HS-5 (cell line): ENCODE results near the gene RFC3.
"Not testable (repeated sequence)": the region's sequence is repeated elsewhere in the genome, so short reads cannot be mapped to it uniquely, and the experiment has no call there.

Source experiments
- DNase-seq: peaks from one replicate; pipeline ENCODE4 v3.0.0-alpha.2; 2012; ENCODE audit warnings: low read depth

Gene RFC3, protein sequence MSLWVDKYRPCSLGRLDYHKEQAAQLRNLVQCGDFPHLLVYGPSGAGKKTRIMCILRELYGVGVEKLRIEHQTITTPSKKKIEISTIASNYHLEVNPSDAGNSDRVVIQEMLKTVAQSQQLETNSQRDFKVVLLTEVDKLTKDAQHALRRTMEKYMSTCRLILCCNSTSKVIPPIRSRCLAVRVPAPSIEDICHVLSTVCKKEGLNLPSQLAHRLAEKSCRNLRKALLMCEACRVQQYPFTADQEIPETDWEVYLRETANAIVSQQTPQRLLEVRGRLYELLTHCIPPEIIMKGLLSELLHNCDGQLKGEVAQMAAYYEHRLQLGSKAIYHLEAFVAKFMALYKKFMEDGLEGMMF

DNA sequence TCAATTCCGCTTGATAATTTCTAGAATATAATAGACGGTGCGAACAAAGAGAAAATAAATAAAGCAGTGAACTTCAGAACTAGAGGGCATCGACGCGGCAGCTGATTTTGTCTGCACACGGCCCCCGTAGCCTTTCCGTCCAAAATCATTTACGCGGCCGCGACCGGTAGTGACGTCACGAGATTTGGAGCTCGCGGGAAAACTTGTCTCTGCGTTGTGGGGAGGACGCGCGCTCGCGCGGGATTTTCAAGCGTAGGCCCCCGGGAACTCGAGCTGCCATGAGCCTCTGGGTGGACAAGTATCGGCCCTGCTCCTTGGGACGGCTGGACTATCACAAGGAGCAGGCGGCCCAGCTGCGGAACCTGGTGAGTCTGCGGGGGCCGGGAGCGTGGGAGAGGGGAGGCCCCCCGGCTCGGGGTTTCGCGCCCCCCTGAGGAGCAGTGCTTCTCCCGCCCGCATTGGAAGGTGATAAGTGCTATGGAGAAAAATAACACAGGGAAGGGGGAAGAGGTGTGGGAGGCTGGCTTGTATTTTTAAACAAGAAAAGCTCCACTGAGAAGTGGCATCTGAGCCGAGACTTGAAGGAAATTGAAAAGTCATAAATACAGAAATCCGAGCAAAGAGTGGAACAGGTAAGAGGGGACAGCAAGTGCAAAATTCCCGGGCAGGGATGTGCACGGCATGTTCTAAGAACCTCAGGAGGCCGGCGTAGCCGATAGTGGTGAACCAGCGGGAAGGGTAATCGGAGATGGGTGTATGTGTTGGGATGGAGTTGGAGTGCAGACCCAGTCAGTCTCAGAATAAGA is at the start of gene RFC3:
TSS of gene RFC3 (plus strand) at position 249 of the 806 bp plus-strand sequence. CDS start at position 279, 30 bp downstream.
- peak; percentile 47 for DNase-seq

GRCh38 chr13:33771296-33771695 is 46.7 kb upstream of the RFC3 start:
- no peak for DNase-seq

- DNase-seq = no peak
These were observed 44.0 kb upstream of the RFC3 start for GRCh38 chr13:33773790-33774462.

DNA sequence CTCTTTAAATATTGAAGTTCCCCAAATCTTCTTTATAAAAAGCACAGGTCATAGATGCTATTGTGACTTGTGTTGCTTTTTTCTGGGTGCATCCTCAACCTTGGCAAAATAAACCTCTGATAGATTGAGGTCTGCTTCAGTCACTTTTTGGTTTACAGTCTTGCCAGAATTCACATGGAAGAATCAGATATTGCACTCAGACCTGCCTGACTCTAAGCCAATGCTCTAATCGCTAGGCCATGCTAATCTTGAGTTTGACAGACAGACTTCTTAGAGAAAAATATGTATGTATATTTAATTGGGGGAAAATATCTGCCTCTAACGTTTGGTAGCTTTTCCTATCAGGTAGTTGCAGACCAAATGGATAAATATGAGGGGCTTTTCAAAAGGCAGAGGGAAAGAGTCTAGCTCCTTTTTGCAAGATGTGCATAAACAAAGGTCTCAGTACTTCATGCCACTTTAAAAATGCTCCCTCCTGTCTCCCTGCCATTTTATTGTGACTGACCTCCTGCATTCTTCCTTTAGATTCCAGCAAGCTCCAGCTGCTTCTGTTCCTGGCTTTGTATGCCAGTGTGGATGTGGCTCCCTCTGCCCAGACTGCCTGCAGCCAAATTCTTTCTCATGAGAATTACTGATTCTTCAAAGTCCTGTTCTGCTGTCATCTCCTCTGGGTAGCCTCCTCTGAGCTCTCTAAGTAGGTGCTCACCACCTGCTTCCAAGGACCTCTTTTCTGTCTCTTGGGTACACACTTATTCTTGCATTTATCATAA is 42.4 kb upstream of the RFC3 start:
- no peak for DNase-seq

- no peak for DNase-seq
These were observed 41.6 kb upstream of the RFC3 start for GRCh38 chr13:33776239-33776881.

DNA sequence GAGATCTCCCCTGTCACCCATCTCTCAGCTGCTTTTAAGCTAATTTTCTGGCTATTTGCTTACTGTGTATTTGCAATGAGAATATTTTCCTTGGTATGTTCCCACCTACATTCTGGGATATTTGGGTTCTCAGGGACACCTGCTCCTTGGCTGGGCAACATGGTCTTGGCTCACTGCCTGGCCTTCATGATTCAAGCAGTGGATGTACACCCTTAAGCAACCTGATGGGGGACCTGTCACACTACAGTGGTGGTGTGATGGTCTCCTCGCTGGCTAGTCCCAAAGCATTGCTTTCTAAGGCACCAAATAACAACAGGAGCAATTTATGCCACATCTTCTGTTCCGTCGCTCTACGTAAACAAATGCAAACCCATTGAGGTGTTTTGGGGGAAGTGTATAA is 35.3 kb upstream of the RFC3 start:
- DNase-seq = no peak

DNA sequence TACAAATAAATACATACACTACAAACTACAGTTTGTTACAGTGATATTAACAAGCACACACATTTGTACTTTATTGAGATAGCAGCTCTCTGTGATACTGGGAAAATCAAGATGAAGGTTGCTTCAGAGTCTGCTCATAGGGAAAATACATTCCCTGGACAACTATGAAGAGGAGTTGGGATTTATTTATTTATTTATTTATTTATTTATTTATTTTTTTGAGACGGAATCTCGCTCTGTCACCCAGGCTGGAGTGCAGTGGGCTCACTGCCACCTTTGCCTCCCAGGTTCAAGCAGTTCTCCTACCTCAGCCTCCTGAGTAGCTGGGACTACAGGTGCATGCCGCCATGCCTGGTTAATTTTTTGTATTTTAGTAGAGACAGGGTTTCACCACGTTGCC is 34.7 kb upstream of the RFC3 start:
- DNase-seq = not testable (repeated sequence)

DNA sequence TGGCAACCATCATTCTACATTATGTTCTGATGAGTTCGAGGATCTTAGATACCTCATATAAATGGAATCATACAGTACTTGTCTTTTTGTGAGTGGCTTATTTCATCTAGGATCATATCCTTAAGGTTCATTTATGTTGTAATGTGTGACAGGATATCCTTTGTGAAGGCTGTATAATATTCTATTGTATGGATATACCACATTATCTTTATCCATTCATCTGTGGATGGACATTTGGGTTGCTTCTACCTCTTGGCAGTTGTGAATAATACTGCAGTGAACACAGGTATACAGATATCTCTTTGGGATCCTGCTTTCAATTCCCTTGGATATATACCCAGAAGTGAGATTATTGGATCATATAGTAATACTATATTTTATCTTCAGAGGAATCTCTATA is 33.2 kb upstream of the RFC3 start:
- DNase-seq = no peak

GRCh38 chr13:33785384-33785783 is 32.6 kb upstream of the RFC3 start:
- DNase-seq = no peak

DNA sequence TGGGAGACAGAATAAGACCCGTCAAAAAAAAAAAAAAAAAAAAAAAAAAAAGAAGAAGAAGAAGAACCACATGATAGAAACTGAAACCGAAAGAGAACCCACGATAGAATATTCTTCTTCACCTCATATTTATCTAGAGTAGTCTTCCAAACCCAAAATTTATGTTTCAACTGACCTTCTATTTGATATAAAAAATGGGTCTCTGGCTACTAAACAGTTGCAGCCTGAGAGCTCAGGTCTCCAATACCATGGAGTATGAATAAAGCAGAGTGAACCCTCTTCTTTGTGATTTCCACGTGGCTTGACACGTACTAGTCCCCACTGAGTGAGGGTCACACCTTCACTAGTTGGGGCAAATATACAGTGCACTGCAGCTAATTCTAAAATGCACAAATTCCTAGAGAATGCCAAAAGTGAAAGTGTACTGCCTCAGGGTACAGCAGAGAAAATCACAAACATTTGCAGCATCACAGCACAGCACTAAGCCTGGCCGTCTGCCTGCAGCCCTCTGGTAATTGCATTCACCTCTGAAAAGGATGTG is 30.8 kb upstream of the RFC3 start:
- no peak for DNase-seq

DNA sequence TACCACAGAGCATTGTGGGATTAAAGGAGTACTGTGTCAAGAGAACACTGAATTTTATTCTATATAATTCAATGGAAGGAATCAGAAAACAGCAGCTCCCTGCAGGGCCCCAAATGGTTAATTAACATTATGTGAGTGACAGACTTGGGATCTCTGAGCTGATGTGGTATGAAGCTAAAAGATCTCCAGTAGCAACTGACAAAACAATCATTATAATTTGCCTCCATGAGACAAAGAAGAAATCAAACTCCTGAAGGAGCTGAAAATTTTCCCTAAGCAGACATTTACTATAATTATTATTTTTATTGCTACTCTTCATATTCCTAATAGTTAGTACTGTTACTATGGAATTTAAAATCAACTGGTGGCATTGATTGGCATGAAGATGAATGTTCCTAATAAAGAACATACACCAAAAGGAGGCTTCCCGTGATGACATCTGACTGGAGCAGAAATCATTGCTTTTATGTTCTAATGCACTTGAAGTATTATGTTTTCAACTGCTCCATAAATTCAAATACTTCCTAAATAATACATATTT is 28.8 kb upstream of the RFC3 start:
- no peak for DNase-seq

GRCh38 chr13:33789739-33790138 is 28.2 kb upstream of the RFC3 start:
- DNase-seq = no peak

DNA sequence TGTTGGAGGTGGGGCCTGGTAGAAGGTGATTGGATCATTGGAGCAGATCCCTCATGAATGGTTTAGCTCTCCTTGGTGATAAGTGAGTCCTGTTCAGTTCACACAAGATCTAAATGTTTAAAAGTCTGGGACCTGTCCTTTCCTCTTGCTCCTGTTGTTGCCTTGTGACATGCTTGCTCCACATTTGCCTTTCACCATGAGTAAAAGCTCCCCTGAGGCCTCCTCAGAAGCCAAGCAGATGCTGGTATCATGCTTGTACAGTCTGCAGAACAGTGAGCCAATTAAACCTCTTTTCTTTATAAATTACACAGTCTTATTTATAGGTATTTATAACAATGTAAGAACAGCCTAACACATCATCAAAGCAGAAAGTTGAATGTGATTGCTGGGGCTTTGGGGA is 24.2 kb upstream of the RFC3 start:
- no peak for DNase-seq

- DNase-seq = no peak
These were observed 23.4 kb upstream of the RFC3 start for GRCh38 chr13:33794576-33794975.

GRCh38 chr13:33796095-33796494 is 21.9 kb upstream of the RFC3 start:
- DNase-seq = no peak

GRCh38 chr13:33797622-33798021 is 20.3 kb upstream of the RFC3 start:
- no peak for DNase-seq

DNA sequence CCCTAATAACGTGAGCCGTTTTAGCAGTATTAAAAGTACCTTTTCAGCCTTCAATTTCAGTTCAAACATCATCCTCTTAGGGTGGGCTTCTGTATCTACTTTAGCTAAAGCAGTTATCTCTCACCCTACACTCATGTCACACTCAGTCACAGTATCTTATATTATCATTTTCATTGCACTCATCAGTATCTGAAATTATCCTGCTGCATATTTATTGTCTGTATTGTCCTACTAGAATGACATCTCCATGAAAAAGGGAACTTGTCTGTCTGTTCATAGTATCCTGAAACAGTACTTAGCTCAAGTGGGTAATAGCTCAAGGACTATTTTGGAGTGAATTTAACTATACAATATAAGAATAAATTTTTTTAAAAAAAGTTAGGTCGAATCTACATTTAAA is 19.9 kb upstream of the RFC3 start:
- no peak for DNase-seq

DNA sequence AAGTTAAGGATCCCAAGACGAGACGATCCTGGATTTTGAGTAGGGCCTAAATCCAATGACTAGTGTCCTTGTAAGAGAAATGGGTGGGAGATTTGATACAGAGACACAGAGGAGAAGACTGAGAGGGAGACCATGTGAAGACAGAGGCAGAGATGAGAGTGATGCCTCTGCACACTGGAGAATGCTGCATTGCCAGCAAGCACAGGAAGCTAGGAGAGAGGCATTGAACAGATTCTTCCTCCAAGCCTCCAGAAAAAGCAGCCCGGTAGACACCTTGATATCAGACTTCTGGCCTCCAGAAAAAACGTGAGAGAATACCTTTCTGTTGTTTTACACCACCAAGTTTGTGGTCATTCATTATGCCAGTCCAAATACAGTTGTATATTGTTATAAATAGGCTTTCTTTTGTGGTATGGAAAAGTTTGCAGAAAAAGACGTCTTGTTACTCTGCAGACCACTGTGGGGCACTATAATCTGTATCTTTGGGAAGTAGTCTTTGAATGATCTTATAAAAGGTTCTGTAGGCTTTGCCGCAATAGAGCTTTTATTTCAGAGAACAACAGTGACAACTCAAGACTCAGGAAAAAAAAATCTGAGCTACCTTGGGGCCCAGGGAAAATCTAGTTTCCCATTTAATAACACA is 17.9 kb upstream of the RFC3 start:
- no peak for DNase-seq

DNA sequence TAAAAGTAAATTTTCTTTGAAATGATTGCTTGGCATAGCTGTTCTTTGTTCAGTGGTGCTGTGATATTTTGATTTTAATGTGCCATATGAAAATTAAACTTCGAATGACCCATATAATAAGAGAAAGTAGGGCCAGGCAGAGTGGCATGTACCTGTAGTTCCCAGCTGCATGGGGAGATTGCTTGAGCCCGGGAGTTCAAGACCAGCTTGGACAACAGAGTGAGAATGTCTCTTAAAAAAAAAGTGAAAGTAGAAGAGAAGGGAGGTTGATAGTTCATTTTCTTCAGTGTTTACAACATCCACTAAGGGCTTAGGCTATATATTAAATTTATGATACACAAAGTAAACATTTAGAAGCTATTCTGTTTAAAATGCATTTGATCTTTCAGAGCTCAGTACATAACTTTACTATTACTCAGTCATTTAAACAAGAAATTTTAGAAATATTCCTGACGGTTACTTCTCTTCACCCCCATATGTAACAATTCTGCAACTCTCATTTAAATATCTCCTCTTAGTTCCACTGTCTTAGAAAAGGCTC is 17.2 kb upstream of the RFC3 start:
- no peak for DNase-seq
